Endothelial cell of umbilical vein (primary cell): ENCODE results near the gene VANGL1. TPM values are rescaled to one million over a fixed set of nuclear protein-coding genes. Genes with fewer than 3 reads are reported as not detected.

Experiments used
- BruUV-seq: library from RNA; stranded (reverse); fragments of 400-500 nt; replicated peaks from 2 replicates; lab custom pipeline; 2021; lab: Mats Ljungman, UMichigan
- CTCF ChIA-PET: fragments of 300-600, 350-600 bp; sonication (Branson Sonifier 250); formaldehyde crosslinking; loops from one replicate; lab custom pipeline; 2021; ENCODE audit warnings: antibody characterized with exemption, inconsistent platforms; lab: Charles Lee
- POLR2A ChIA-PET: fragments of 300-600, 350-600 bp; sonication (Branson Sonifier 250); formaldehyde crosslinking; loops from one replicate; lab custom pipeline; 2021; ENCODE audit warnings: antibody characterized with exemption, inconsistent platforms; lab: Charles Lee
- DNase-seq: peaks from one replicate; pipeline ENCODE4 v3.0.0-alpha.2; 2011; ENCODE audit warnings: low read depth, low spot score
- FAIRE-seq: peaks from 2 replicates; lab custom pipeline; 2011; peaks lifted over from hg19 to GRCh38; lab: Jason Lieb, UNC
- H2AFZ ChIP-seq: 2 replicates; pipeline ENCODE4 v1.6.0; 2012; ENCODE audit warnings: low read depth, low read length, control low read depth, inconsistent platforms
- H3K27ac ChIP-seq: 2 replicates; pipeline ENCODE4 v1.5.1; 2011; ENCODE audit warnings: low read depth, mild to moderate bottlenecking, control low read depth, low read length, moderate library complexity; ENCODE audit not compliant: insufficient read depth
- H3K27me3 ChIP-seq, 2 experiments: 2 replicates each; pipeline versions ENCODE4 v1.6.0 to v1.6.1; 2011; ENCODE audit warnings: low read length in 2 of 2, mixed read lengths in 1 of 2; ENCODE audit not compliant: control insufficient read depth in 2 of 2, insufficient read depth in 2 of 2
- H3K36me3 ChIP-seq, 2 experiments: 2 replicates in 1 of 2; 3 replicates in 1 of 2; pipeline ENCODE4 v1.5.1; 2011; ENCODE audit warnings: low read length in 2 of 2, mild to moderate bottlenecking in 1 of 2, moderate library complexity in 1 of 2; ENCODE audit not compliant: control insufficient read depth in 2 of 2, insufficient read depth in 2 of 2; ENCODE audit errors: extremely low read depth in 1 of 2
- H3K4me1 ChIP-seq: 3 replicates; pipeline ENCODE4 v1.5.1; 2011; ENCODE audit warnings: mild to moderate bottlenecking, low read length; ENCODE audit not compliant: control insufficient read depth, insufficient read depth; ENCODE audit errors: extremely low read depth
- H3K4me2 ChIP-seq: 2 replicates; pipeline ENCODE4 v1.6.1; 2011; ENCODE audit warnings: low read length, control low read depth, mixed read lengths; ENCODE audit not compliant: insufficient read depth
- H3K4me3 ChIP-seq, 3 experiments: fragments of 200-600 bp in 1 of 3; sonication (generic), shearing (Covaris generic) in 1 of 3; replicated peaks in 1 of 3; 2 replicates each; pipeline ENCODE4 v1.5.1; 2011 to 2016; ENCODE audit warnings: control low read depth in 3 of 3, low read length in 3 of 3, mild to moderate bottlenecking in 2 of 3, inconsistent platforms in 1 of 3, low read depth in 1 of 3, moderate library complexity in 1 of 3; ENCODE audit not compliant: insufficient read depth in 1 of 3
- H3K79me2 ChIP-seq: 2 replicates; pipeline ENCODE4 v1.6.0; 2012; ENCODE audit warnings: low read length, inconsistent platforms; ENCODE audit not compliant: control insufficient read depth, insufficient read depth
- H3K9ac ChIP-seq: replicated peaks from 2 replicates; pipeline ENCODE3; 2011; ENCODE audit warnings: low read length, control low read depth; ENCODE audit not compliant: insufficient read depth; ENCODE audit errors: extremely low read depth
- H3K9me1 ChIP-seq: replicated peaks from 3 replicates; pipeline ENCODE4 v1.6.0; 2011; ENCODE audit warnings: mild to moderate bottlenecking, low read length; ENCODE audit not compliant: control insufficient read depth, insufficient read depth; ENCODE audit errors: extremely low read depth
- H3K9me3 ChIP-seq: replicated peaks from 2 replicates; pipeline ENCODE4 v1.5.1; 2012; ENCODE audit warnings: low read length, inconsistent platforms; ENCODE audit not compliant: control insufficient read depth, insufficient read depth
- H4K20me1 ChIP-seq: replicated peaks from 2 replicates; pipeline ENCODE3; 2011; ENCODE audit warnings: mild to moderate bottlenecking, low read length; ENCODE audit not compliant: control insufficient read depth, insufficient read depth; ENCODE audit errors: extremely low read depth
- CTCF ChIP-seq, 2 donors: IDR thresholded peaks; 1 replicate in 1 of 2; 2 replicates in 1 of 2; pipeline ENCODE4 v1.5.1; 2011; ENCODE audit warnings: low read length in 2 of 2, mild to moderate bottlenecking in 2 of 2, moderate library complexity in 2 of 2, control low read depth in 1 of 2, inconsistent platforms in 1 of 2, low read depth in 1 of 2; ENCODE audit not compliant: insufficient read depth in 1 of 2; ENCODE audit errors: extremely low read depth in 1 of 2
- EZH2 ChIP-seq: IDR thresholded peaks from 2 replicates; pipeline ENCODE4 v1.6.1; 2012; ENCODE audit warnings: borderline replicate concordance, low read depth, mild to moderate bottlenecking, moderate library complexity, low read length, inconsistent platforms; ENCODE audit not compliant: severe bottlenecking
- FOS ChIP-seq: IDR thresholded peaks from 2 replicates; pipeline ENCODE4 v1.6.1; 2011; ENCODE audit warnings: mild to moderate bottlenecking, low read length, moderate library complexity, borderline replicate concordance; ENCODE audit not compliant: insufficient read depth
- GATA2 ChIP-seq: IDR thresholded peaks from 2 replicates; pipeline ENCODE4 v1.7.0; 2011; ENCODE audit warnings: low read depth, mild to moderate bottlenecking, moderate library complexity, mixed read lengths, low read length; ENCODE audit not compliant: insufficient read length, insufficient read depth
- JUN ChIP-seq: IDR thresholded peaks from 2 replicates; pipeline ENCODE4 v1.6.1; 2011; ENCODE audit warnings: borderline replicate concordance, low read depth; ENCODE audit not compliant: insufficient read length, insufficient read depth
- MAX ChIP-seq: IDR thresholded peaks from 2 replicates; pipeline ENCODE4 v1.6.1; 2011; ENCODE audit not compliant: insufficient read depth, insufficient read length
- MYC ChIP-seq: IDR thresholded peaks from one replicate; pipeline ENCODE4 v1.6.1; 2011; ENCODE audit warnings: mild to moderate bottlenecking, low read depth, low read length
- POLR2A ChIP-seq: IDR thresholded peaks from 2 replicates; pipeline ENCODE4 v1.6.1; 2012; ENCODE audit warnings: low read depth, mild to moderate bottlenecking, control low read depth, low read length
- POLR2AphosphoS5 ChIP-seq: IDR thresholded peaks from 2 replicates; pipeline ENCODE4 v1.6.1; 2012; ENCODE audit warnings: low read depth, mild to moderate bottlenecking, control low read depth, low read length, moderate library complexity; ENCODE audit not compliant: insufficient read depth
- dilution Hi-C: fragments of 300-500 bp; cut with MboI; formaldehyde crosslinking; loops from one replicate; pipeline ENCODE4 v1.15.0; 2019; ENCODE audit warnings: low sequenced_read_pairs; ENCODE audit not compliant: extremely low pct_ligation_motif_present
- intact Hi-C: fragments of 100-400 bp; cut with micrococcal nuclease; formaldehyde crosslinking; loops from one replicate; pipeline ENCODE4 v1.10.0; 2022
- polyA plus RNA-seq, 4 experiments: library from polyadenylated mRNA; depleted of rRNA in 3 of 4; stranded (reverse) in 3 of 4; unstranded in 1 of 4; fragments of >200 nt; gene quantifications; 2 replicates each; pipeline versions ENCODE4 v1.2.1 to v1.2.3, GENCODE V29; 2011 to 2012; ENCODE audit warnings: missing spikeins in 1 of 4
- total RNA-seq: library from RNA; stranded (reverse); gene quantifications from 2 replicates; pipeline ENCODE4 v1.2.3, GENCODE V29; 2021

VANGL1 gene
- total and polyA plus RNA-seq, 2 donors (not counting 3 experiments of a cell fraction or from before 2014, with no cell fraction given) = 15.0 to 24.8 TPM

- H3K79me2 ChIP-seq = peaks cover 4% of the 10 kb centered on the region
- no peak overlapping the region for H3K9ac ChIP-seq
- dilution Hi-C loops = no loop called here
- peaks cover 6 to 16% of the 10 kb centered on the region in 2 experiments for H3K36me3 ChIP-seq
- no TSS peak for BruUV-seq
- POLR2A ChIA-PET = no interaction called here
- no peaks in the 10 kb centered on the region for H3K9me3 ChIP-seq
- DNase-seq (no peak), FAIRE-seq (peak; percentile 28)
- no peak for TF ChIP-seq GATA2
- no peak for TF ChIP-seq EZH2
- no peak for TF ChIP-seq FOS
- TF ChIP-seq POLR2A = no peak
- no peak for TF ChIP-seq MYC
- no peak for TF ChIP-seq MAX
- TF ChIP-seq POLR2AphosphoS5 = no peak
- TF ChIP-seq JUN = no peak
- no peak for TF ChIP-seq CTCF (IDR thresholded peaks at IDR 0.05; ENCODE audit: extremely low read depth in 1 of 2, insufficient read depth in 1 of 2, low read depth in 1 of 2, low read length in 2 of 2)
- intact Hi-C loops = no loop called here
- no peaks in the 10 kb centered on the region for H3K9me1 ChIP-seq
- peaks cover 9% of the 10 kb centered on the region for H3K4me1 ChIP-seq
- CTCF ChIA-PET = interaction anchor here (1.5 kb wide), 2 partner anchors 40 to 58 kb away, joined by 4 to 5 read pairs; no protein-coding TSS in a partner anchor
- peaks cover 3% of the 10 kb centered on the region for H4K20me1 ChIP-seq
- H3K4me3 ChIP-seq = no peak overlapping the region
- H3K27me3 ChIP-seq = no peaks in the 10 kb centered on the region
- no peak overlapping the region for H3K27ac ChIP-seq
- H2AFZ ChIP-seq = no peak overlapping the region
- H3K4me2 ChIP-seq = no peak overlapping the region
Observed at GRCh38 chr1:115666702-115667101, 24.9 kb downstream of the VANGL1 start.
